HG03045 (cell line): ENCODE measurements around the gene AIF1.
A peak's percentile ranks its signal among the peaks of the same experiment; 100 is the strongest.

ENCODE experiments used
- ATAC-seq: cut with Tn5 transposase; IDR thresholded peaks from one replicate; pipeline ENCODE4 v1.9.1; 2021; ENCODE audit warnings: mild to moderate bottlenecking, moderate library complexity; ENCODE audit not compliant: unreplicated experiment

Gene AIF1

DNA sequence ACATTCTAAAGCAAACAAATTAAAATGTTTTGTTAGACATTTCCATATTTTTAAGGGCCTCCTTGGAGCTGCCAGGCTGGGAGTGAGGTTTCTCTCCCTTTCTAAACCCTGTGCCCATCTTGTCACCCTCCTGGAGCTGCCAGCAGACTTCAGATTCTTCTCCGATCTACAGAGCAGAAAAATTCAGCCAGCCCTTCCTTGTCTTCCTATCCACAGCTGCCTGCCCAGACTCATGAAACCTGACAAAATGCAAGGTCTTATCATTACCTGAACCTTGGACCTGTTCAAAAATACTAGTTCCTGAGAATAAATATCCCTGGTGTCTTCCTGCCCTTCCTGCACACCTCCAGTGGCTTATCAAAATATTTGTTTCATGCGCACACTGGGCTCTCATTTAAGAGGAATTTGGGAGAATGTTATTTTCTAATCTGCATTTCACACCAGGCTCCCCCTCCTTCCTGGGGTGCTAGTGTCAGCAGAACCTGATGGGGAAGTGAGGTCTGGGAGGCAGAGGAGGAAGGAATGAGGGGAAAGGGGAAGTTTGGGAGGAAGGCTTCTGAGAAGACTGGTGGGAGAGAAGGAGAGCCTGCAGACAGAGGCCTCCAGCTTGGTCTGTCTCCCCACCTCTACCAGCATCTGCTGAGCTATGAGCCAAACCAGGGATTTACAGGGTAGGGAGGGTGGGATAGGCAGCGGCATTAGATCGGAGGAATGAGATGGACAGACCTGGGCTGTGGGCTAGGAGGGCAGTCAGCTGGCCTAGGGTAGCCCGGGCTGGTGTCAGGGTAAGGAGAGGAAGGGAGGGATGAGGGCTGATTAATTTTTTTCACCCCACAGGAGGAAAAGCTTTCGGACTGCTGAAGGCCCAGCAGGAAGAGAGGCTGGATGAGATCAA lies at the start of gene AIF1:
AIF1 (plus strand) TSS at position 551 of the 895 bp plus-strand sequence; CDS start at position 647, 96 bp downstream.
- ATAC-seq: no peak

DNA sequence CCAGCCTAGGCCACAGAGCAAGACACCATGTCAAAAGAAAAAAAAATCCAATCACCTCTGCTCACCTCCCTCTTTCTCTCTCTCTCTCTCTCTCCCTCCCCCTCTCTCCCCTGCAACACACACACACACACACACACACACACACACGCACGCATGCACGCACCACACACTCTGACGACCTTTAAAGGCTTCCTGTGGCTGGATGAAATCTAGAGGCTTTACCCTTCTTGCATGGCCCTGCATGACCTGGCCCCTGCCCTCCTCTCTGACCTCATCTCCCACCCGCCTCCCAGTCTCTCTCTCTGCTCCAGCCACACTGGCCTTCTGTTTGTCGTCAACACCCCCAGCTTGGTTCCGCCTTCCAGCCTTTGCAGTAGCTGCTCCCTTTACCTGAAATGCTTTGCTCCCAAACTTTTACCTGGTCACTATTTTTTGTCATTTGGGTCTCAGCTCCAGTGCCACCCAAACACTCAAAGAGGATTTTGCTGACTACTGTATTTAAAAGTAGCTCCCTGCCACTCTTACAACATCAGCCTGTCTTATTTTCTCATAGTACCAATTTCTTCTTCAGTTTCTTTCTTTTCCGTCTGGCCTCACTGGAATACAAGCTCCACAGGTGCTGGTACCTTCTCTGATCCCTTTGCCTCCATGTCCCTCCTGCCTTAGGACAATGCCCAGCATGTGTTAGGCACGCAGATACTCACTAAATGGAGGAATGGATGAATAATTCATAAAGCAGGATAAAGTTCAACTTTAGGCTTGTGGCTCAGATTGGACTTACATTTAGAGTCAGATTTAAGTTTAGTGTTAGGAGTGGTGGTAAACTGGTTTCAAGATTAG lies 47.3 kb upstream of the AIF1 start:
- ATAC-seq: no peak

DNA sequence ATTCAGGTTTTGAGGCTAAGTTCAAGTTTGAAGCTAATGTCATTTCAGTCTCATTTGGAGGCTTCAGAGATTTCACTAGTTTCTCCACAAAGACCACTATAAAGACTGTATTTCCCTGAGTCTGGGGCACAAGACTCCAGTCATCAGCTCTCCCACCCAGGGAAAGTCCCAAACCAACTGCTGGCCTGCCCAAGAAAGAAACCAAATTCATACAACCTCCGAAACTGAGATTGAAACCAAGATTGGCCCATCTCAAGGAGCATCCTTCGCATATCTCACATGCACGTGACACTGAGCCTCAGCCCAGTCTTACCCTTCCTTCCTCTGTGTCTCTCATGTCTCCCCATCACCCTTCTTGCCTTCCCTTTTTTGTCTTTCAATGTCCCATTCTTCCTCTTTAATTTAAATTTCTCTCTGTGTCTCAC lies 46.5 kb upstream of the AIF1 start:
- peak; percentile 56 for ATAC-seq

DNA sequence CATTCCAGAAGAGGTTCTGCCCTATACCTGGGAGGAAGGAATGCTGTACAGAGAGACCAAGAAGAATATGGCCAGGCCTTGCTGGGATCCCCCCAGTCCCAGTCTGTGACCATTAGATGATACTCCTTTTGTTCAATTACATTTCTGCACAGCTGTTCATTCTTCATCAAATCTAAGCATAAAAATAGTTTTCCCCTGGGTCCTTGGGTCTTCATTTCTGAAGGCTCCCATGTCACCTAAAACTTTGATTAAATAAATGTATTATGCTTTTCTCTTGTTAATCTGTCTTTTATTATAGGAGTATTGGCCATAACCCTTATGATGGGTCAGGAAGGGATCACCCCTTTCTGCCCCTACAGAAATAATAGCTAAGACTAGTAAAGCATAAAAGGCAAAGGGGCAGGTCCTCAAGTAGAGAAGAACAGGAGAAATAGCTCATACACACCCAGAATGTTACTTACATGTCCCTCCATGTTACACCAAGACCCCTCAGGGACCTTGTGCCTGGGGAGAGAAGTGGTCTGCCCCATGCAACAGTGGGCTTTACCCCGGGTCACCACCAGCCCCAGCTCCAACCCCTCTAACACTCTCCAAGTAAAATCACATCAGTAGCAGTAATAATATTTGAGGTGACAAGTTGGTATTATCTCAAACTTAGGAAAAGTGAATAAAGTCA lies 45.0 kb upstream of the AIF1 start:
- no peak for ATAC-seq

DNA sequence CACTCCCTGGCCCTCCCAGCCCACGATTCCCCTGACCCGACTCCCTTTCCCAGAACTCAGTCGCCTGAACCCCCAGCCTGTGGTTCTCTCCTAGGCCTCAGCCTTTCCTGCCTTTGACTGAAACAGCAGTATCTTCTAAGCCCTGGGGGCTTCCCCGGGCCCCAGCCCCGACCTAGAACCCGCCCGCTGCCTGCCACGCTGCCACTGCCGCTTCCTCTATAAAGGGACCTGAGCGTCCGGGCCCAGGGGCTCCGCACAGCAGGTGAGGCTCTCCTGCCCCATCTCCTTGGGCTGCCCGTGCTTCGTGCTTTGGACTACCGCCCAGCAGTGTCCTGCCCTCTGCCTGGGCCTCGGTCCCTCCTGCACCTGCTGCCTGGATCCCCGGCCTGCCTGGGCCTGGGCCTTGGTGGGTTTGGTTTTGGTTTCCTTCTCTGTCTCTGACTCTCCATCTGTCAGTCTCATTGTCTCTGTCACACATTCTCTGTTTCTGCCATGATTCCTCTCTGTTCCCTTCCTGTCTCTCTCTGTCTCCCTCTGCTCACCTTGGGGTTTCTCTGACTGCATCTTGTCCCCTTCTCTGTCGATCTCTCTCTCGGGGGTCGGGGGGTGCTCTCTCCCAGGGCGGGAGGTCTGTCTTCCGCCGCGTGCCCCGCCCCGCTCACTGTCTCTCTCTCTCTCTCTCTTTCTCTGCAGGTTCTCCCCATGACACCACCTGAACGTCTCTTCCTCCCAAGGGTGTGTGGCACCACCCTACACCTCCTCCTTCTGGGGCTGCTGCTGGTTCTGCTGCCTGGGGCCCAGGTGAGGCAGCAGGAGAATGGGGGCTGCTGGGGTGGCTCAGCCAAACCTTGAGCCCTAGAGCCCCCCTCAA lies 42.8 kb upstream of the AIF1 start, which contains the start of gene LTA:
LTA (plus strand) TSS at position 249 of the 871 bp plus-strand sequence; CDS start at position 703, 454 bp downstream.
- no peak for ATAC-seq

DNA sequence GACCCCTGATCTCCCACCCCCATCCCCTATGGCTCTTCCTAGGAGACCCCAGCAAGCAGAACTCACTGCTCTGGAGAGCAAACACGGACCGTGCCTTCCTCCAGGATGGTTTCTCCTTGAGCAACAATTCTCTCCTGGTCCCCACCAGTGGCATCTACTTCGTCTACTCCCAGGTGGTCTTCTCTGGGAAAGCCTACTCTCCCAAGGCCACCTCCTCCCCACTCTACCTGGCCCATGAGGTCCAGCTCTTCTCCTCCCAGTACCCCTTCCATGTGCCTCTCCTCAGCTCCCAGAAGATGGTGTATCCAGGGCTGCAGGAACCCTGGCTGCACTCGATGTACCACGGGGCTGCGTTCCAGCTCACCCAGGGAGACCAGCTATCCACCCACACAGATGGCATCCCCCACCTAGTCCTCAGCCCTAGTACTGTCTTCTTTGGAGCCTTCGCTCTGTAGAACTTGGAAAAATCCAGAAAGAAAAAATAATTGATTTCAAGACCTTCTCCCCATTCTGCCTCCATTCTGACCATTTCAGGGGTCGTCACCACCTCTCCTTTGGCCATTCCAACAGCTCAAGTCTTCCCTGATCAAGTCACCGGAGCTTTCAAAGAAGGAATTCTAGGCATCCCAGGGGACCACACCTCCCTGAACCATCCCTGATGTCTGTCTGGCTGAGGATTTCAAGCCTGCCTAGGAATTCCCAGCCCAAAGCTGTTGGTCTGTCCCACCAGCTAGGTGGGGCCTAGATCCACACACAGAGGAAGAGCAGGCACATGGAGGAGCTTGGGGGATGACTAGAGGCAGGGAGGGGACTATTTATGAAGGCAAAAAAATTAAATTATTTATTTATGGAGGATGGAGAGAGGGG lies 41.6 kb upstream of the AIF1 start:
- no peak for ATAC-seq

DNA sequence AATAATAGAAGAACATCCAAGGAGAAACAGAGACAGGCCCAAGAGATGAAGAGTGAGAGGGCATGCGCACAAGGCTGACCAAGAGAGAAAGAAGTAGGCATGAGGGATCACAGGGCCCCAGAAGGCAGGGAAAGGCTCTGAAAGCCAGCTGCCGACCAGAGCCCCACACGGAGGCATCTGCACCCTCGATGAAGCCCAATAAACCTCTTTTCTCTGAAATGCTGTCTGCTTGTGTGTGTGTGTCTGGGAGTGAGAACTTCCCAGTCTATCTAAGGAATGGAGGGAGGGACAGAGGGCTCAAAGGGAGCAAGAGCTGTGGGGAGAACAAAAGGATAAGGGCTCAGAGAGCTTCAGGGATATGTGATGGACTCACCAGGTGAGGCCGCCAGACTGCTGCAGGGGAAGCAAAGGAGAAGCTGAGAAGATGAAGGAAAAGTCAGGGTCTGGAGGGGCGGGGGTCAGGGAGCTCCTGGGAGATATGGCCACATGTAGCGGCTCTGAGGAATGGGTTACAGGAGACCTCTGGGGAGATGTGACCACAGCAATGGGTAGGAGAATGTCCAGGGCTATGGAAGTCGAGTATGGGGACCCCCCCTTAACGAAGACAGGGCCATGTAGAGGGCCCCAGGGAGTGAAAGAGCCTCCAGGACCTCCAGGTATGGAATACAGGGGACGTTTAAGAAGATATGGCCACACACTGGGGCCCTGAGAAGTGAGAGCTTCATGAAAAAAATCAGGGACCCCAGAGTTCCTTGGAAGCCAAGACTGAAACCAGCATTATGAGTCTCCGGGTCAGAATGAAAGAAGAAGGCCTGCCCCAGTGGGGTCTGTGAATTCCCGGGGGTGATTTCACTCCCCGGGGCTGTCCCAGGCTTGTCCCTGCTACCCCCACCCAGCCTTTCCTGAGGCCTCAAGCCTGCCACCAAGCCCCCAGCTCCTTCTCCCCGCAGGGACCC lies 40.6 kb upstream of the AIF1 start:
- no peak for ATAC-seq

DNA sequence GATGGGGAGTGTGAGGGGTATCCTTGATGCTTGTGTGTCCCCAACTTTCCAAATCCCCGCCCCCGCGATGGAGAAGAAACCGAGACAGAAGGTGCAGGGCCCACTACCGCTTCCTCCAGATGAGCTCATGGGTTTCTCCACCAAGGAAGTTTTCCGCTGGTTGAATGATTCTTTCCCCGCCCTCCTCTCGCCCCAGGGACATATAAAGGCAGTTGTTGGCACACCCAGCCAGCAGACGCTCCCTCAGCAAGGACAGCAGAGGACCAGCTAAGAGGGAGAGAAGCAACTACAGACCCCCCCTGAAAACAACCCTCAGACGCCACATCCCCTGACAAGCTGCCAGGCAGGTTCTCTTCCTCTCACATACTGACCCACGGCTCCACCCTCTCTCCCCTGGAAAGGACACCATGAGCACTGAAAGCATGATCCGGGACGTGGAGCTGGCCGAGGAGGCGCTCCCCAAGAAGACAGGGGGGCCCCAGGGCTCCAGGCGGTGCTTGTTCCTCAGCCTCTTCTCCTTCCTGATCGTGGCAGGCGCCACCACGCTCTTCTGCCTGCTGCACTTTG lies 39.6 kb upstream of the AIF1 start, which contains the start of gene TNF:
TNF (plus strand) TSS at position 231 of the 567 bp plus-strand sequence; CDS start at position 408, 177 bp downstream.
- no peak for ATAC-seq

DNA sequence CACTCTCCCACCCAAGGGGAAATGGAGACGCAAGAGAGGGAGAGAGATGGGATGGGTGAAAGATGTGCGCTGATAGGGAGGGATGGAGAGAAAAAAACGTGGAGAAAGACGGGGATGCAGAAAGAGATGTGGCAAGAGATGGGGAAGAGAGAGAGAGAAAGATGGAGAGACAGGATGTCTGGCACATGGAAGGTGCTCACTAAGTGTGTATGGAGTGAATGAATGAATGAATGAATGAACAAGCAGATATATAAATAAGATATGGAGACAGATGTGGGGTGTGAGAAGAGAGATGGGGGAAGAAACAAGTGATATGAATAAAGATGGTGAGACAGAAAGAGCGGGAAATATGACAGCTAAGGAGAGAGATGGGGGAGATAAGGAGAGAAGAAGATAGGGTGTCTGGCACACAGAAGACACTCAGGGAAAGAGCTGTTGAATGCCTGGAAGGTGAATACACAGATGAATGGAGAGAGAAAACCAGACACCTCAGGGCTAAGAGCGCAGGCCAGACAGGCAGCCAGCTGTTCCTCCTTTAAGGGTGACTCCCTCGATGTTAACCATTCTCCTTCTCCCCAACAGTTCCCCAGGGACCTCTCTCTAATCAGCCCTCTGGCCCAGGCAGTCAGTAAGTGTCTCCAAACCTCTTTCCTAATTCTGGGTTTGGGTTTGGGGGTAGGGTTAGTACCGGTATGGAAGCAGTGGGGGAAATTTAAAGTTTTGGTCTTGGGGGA lies 38.9 kb upstream of the AIF1 start:
- no peak for ATAC-seq

DNA sequence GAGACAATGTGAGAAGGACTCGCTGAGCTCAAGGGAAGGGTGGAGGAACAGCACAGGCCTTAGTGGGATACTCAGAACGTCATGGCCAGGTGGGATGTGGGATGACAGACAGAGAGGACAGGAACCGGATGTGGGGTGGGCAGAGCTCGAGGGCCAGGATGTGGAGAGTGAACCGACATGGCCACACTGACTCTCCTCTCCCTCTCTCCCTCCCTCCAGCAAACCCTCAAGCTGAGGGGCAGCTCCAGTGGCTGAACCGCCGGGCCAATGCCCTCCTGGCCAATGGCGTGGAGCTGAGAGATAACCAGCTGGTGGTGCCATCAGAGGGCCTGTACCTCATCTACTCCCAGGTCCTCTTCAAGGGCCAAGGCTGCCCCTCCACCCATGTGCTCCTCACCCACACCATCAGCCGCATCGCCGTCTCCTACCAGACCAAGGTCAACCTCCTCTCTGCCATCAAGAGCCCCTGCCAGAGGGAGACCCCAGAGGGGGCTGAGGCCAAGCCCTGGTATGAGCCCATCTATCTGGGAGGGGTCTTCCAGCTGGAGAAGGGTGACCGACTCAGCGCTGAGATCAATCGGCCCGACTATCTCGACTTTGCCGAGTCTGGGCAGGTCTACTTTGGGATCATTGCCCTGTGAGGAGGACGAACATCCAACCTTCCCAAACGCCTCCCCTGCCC lies 38.0 kb upstream of the AIF1 start:
- no peak for ATAC-seq

DNA sequence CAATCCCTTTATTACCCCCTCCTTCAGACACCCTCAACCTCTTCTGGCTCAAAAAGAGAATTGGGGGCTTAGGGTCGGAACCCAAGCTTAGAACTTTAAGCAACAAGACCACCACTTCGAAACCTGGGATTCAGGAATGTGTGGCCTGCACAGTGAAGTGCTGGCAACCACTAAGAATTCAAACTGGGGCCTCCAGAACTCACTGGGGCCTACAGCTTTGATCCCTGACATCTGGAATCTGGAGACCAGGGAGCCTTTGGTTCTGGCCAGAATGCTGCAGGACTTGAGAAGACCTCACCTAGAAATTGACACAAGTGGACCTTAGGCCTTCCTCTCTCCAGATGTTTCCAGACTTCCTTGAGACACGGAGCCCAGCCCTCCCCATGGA lies 37.5 kb upstream of the AIF1 start:
- no peak for ATAC-seq

DNA sequence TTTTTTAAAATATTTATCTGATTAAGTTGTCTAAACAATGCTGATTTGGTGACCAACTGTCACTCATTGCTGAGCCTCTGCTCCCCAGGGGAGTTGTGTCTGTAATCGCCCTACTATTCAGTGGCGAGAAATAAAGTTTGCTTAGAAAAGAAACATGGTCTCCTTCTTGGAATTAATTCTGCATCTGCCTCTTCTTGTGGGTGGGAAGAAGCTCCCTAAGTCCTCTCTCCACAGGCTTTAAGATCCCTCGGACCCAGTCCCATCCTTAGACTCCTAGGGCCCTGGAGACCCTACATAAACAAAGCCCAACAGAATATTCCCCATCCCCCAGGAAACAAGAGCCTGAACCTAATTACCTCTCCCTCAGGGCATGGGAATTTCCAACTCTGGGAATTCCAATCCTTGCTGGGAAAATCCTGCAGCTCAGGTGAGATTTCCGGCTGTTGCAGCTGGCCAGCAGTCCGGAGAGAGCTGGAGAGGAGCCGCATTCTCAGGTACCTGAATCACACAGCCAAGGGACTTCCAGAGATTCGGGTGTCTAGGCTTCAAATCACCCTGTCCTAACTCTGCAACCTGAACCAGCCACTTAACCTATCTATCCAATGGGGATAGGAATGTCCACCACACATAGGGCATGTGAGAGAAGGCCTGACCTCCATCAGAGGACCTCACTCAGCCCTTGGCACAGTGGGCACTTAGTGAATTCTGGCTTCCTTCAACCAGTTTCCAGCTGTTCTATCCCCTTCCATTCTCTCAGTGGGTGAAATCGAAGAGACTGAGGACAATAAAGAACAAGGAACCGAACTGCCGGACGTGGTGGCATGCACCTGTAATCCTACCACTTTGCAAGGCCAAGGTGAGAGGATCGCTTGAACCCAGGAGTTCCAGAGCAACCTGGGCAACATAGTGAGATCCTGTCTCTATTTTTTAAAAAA lies 36.6 kb upstream of the AIF1 start:
- ATAC-seq: no peak

DNA sequence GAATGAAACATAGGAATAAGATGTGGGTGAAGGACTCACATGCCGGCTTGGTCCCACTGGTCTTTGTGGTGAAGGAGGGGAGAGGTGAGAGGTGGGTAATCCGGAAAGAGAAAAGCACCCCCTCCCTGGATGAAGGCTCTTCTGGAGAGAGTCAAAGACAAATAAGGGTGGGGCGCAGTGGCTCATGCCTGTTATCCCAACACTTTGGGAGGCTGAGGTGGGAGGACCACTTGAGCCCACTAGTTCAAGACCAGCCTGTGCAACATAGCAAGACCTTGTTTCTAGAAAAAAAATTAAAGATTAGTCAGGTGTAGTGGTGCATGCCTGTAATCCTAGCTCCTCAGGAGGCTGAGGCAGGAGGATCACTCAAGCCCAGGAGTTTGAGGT lies 35.9 kb upstream of the AIF1 start:
- no peak for ATAC-seq

DNA sequence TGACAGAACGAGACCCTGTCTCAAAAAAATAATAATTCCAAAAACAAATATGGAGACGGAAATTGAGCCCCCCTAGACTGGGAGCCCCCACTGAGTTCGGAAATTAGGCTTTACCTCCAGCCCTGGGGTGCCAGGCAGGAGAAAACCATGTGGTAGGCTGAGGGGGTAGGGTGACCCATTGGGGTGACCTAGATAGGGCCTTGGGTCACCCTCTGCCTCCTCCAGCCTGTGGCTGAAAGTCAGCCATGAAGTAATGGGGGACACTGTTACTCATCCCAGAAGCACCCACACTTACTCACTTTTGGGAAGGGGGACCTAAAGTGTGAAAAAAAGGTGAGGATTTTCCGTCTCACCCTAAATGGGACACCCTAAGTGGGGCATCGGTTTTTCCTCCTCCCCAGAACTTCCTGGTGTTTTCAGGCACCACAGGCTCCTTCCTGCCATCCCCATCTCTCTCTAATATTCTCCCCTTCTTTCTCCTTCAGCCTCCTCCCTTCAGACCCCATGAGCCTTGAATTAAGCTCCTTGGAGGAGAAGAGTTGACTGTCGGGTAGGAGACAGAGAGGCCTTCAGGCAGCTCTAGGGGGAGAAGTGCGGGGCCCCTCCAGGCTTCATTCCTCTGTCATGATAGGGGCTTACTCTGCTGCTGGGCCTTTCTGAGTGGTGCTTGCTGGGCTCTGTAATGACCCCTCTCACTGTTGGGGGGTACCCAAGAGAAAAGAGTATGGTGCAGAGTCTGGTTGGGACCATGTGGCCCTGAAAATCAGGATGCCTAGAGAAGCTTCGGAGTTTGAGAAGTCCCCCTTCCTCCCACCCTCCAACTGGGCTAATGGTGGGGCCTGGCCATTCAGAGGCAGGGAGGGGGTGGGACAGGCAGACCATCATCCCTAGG lies 35.2 kb upstream of the AIF1 start:
- ATAC-seq: no peak

DNA sequence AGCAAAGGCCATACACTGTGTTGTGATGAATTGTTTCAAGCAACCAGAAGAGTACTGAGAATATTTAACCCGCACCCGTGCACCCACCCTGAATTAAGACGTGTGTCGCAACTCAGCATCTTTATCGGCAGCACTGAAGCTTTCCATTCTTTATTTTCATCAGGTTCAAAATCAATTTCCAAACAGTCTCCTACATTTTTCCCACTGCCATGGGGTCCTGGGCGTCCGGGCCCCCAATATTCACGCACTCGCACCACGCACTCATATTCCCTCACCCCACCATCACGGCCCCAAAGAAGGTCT lies 34.6 kb upstream of the AIF1 start:
- ATAC-seq: no peak
